ENCODE data around the gene EPHB2. TPM values are rescaled to one million over a fixed set of nuclear protein-coding genes. Genes with fewer than 3 reads are reported as not detected.
A peak's percentile ranks its signal among the peaks of the same experiment; 100 is the strongest.

Gene EPHB2
- total RNA-seq, 1 donor from 2014 or later = 62.0 TPM

GRCh38 chr1:22816067-22816775 lies 105.6 kb downstream of the EPHB2 start:
- no peak for DNase-seq (ENCODE audit: low read depth, low spot score)

- DNase-seq (ENCODE audit: low read depth, low spot score) = no peak
These were observed 106.2 kb downstream of the EPHB2 start for GRCh38 chr1:22816803-22817202.

- DNase-seq (ENCODE audit: low read depth, low spot score) = no peak
These were observed 106.8 kb downstream of the EPHB2 start for GRCh38 chr1:22817462-22817861.

DNA sequence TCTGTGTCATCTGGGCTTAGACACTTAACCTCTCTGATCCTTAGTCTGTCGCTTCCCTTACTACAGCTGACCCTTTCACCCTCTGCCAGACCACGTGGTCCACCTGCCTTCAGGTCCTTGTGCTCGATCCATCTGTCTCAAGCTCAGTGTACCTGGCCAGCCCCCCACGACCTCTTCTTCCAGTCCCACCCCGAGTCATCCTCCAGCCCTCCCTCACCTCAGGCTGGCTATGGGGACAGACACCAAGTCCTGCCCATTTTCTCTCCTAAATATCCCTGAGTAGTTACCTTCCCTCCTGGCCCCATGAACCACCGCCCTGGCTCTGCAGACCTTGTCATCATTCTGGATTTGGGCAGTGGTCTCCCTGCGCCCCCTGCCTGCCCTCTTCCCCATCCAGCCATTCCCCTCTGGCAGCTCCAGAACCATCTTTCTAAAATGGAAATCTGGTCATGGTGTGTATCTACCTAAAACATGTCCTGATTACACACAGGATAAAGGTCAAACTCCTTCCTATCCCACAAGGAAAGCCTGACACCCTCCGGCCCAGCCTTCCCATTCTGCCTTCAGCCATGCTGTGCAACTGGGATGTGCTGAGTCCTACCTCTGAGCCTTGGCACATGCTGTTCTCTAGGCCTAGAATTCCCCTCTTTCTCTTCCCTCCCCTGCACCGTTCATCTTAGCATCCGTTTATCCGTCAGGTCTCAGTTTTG lies 107.6 kb downstream of the EPHB2 start:
- DNase-seq (ENCODE audit: low read depth, low spot score) = no peak

DNA sequence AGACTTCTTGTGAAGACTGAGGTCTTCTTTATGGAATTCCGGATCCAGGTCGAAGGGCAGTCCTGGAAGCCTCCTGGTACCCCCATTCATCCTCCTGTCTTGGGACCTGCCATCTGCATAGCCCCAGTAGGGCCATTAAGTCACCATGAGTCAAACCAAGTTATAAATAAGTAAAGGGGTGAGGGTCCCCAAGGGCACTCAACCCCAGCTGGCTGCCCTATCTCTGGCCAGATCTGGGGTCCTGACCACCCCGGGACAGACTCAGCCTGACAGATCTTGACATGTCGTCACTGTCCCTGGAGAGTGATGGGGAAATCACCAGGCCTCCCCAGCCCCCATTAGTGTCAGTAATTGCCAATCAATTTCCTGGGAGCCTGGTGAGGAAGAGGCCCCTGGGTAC lies 108.7 kb downstream of the EPHB2 start:
- no peak for DNase-seq (ENCODE audit: low read depth, low spot score)

DNA sequence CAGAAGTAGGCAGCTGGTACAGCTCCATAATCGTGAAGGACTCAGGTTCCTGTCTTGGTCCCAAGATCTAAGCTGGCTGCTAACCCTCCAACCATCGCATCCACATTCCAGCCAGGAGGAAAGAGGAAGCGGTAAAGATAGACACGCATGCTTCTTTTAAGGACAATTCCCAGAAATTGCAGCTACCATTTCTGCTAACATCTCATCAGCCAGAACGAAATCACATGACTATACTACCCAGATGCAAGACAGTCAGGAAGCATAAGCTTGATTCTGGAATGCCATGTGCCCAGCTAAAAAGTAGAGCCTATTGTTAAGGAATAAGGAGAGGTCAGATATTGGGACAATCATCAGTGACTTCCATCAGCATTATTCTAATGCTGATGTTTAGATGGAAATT lies 110.4 kb downstream of the EPHB2 start:
- DNase-seq (ENCODE audit: low read depth, low spot score) = peak; percentile 79

DNA sequence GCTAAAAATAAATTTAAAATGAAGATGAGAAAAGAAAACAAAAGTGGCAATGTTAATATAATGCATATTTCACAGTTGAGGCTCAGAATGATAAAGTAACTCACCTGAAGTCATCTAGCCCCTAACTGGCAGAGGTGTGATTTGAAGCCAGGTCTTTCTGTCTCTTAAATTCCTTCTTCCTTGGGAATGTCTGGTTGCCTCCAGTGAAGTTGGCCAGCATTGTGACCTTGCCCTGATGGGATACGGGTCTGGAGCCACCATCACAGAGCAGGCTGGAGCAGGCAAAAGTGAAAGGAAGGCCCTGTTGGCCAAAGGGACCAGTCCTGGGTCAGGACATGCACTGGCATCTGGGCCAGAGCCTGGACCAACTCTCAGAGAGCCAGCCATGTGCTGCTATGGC lies 111.7 kb downstream of the EPHB2 start:
- DNase-seq (ENCODE audit: low read depth, low spot score) = no peak

DNA sequence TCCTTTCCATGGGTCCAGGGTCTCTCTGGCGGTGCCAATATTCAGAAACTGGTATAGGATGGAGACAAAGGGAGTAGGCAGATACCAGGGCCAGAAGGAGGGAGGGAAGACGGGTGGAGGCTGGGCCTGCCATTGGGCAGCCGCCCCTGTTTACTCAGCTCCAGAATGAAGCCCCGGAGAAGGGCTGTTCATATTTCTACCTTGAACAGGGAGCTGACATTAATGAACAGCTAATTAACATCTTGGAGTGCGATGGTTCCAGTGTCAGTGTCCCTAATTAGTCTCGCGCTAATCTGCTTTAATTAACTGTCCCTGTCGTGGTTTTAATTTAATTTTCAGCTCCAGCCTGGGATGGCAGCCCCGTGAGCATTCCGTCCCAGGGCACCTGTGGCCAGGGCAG lies 113.8 kb downstream of the EPHB2 start:
- no peak for DNase-seq (ENCODE audit: low read depth, low spot score)

- DNase-seq (ENCODE audit: low read depth, low spot score) = no peak
These were observed 114.3 kb downstream of the EPHB2 start for GRCh38 chr1:22824975-22825374.

- DNase-seq (ENCODE audit: low read depth, low spot score) = no peak
These were observed 115.0 kb downstream of the EPHB2 start for GRCh38 chr1:22825486-22826189.

DNA sequence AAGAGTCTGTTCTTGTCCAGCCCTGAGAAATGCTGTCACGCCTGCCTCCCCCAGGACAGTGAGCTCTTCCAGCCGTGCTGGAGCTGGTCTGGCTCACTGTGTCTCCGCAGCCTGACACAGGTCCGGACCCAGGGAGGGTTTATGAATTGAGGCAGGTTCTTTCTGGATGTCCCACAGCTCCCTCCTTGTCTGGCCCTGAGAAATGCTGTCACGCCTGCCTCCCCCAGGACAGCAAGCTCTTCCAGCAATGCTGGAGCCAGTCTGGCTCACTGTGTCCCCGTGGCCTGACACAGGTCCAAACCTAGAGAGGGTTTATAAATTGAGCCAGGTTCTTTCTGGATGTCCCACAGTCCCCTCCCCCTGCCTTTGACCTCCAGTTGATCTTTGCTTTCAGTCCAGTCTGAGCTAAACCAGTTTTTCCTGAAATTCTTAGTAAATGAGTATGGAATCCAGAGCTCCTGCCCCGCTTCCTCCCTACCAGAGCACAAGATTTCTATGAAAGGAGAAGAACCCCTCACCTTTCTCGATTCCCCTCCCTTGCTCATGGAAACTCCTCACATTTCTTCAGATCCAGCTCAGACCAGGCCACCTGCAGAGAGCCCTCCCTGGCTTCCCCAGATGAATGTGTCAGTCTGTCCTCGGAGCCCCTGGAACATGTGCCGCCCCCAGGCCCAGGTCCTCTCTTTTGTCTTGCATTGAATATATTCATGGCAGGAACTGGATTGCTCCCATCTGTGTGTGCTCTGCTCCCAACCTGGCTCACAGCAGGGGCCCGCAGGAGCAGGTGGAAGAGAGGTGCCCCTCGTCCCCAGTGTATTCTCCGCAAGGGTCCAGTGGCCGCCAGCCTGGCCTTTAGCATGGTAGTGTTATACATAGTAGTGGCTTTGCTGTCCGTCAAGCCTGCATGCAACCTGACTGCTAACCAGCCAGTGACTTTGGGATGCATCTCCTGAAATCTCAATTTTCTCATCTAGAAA lies 116.3 kb downstream of the EPHB2 start:
- DNase-seq (ENCODE audit: low read depth, low spot score) = no peak

DNA sequence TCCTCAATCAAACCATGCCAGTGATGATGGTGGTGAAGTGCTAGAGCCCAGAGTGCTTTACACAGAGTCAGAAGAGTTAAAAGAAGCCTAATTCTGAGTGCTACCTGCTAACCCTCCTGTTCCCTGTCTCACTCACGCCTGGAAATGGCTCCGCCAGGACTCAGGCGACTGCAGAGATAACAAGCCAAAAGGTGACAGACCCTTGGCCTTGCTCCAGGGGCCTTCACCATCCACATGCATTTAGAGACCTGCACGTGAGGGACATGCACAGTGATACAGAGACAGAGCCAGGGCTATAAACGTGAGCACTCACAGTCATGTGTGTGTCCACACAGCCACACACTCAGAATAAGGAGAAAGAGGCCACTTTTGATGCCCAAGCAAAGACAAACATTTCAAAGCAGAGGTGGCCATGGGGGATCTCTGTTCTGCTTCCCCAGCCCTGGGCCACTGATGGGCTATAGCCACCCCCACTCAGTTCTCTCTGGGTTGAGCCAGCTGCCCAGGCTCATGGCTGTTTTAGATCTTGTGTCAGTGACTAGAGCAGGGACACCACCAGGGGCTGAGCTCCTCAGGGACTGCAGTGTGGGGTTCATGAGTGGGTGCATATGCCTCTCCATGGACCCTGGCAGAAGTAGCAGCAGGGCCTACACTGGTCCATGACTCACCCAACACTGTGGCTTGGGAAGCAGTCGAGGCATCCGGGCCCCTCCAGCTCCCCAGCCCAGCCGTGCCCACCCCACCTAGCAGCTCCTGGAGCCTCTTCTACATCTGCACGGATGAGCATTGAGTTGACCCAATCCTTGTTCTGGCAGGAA lies 117.2 kb downstream of the EPHB2 start:
- no peak for DNase-seq (ENCODE audit: low read depth, low spot score)

DNA sequence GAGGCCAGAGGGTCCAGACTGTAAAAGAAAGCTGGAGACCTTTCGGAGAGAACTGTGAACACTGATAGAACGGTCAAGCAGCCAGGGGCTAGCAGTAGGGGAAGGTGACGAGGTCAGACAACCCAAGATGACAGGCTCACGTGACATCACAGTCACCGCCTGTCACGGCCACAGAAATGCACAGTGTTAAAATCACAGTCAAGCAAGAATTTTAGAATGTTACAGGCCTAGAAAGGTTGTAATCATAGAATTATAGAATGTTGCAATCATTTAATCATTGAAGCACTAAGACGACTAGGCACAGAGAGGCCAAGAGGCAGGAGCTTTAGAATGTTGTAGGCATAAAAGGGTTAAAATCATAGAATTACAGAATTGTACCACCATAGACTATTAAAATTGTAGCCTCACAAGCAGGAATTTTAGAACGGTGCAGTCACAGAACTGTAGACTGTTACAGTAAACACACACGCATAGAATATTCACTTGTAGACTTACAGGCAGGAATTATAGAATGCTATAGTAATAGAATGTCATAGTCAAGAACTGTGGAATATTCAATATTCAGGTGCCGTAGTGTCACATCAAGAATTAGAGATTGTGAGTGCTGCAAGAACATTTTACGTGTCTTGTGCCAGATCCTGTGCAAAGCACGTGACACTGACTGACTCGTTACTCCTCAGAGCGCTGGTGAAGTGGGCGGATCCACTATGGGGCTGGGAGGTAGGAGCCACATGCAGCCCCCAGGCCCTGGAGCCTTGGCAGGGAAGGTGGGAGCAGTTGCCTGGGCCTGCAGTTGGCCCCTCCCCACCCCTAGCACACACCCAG lies 118.1 kb downstream of the EPHB2 start:
- no peak for DNase-seq (ENCODE audit: low read depth, low spot score)

DNA sequence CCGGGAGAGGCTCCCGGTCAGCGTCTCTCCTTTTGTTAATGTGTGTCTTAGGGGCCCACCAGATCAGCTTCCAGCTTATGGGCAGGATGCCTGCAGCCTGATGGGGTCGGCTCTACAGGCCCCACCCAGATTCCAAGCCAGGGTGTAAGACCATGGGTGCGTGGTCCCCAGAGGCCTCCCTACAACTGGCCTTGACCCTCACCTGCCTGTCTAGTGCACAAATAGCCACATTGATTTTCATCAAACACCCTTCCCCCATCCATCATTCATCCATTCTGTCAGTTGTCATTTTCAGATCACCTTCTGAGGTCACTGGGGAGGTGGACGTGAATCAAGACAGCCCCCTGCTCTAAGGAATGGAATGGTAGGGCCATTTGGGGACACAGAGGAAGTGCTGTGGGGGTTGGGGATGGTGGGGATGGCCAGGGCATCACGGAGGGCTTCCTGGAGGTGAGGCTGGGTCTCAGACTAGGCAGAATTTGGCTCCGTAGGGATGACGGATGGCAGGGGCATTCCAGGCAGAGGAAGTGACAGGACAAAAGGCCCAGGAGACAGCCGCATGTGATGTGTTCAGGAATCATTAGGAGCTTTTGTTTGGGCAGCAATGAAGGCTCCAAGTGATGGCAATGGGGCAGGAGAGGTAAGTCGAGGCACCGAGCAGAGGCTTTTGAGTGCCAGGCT lies 118.8 kb downstream of the EPHB2 start:
- DNase-seq (ENCODE audit: low read depth, low spot score) = no peak

- no peak for DNase-seq (ENCODE audit: low read depth, low spot score)
These were observed 119.5 kb downstream of the EPHB2 start for GRCh38 chr1:22830041-22830566.

DNA sequence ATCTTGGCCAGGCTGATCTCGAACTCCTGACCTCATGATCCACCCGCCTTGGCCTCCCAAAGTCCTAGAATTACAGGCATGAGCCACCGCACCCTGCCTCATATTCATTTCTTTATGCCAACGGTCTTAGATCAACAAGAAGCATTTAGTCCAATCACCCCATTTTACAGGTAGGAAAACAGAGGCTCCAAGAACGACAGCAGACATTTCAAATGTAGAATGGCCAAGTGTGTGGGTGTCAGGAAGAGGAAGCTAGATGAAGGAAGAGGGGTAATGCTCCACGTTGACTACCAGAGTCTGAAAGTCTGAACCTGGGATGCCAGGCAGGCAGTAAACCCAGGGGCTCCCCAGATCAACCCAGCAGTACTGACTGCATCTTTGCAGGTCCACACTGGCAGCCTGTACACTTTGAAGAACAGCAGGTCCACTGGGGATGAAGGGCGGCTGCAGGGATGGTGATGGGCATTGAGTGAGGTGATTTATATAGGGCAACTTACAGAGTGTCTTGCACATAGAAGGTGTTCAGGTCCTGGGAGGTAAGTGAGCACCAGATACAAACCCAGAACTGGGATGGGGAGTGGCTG lies 120.2 kb downstream of the EPHB2 start:
- no peak for DNase-seq (ENCODE audit: low read depth, low spot score)

GRCh38 chr1:22831729-22832413 lies 121.2 kb downstream of the EPHB2 start:
- peak; percentile 67 for DNase-seq (ENCODE audit: low read depth, low spot score)

DNA sequence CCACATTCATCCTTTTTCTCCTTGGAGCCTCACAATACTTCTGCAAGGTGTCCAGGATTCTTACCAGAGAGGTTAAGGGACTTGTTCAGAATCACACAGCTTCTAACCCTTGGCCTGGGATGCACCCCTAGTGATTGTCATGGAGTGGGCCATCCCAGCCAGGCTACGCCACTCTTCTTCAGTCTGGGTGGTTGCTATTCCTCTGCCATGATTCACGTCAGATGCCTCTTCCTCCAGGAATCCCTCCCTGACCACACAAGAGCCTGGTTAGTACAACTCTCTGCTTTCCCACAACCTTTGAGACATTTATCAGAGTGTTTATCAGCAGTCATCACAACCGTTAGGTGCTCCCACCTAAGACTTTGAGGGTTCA lies 121.8 kb downstream of the EPHB2 start:
- no peak for DNase-seq (ENCODE audit: low read depth, low spot score)
